Stimulated activated CD4-positive, alpha-beta T cell treated with anti-CD3 and anti-CD28 coated beads, Interleukin-12 subunit alpha, Interleukin-12 subunit beta, amount 100 ng/mL, for 4 hours (primary cell): ENCODE data around the gene CLDN1.

Experiments
- DNase-seq: peaks from one replicate; pipeline ENCODE4 v3.0.0-alpha.2; 2020

CLDN1 gene, protein sequence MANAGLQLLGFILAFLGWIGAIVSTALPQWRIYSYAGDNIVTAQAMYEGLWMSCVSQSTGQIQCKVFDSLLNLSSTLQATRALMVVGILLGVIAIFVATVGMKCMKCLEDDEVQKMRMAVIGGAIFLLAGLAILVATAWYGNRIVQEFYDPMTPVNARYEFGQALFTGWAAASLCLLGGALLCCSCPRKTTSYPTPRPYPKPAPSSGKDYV

GRCh38 chr3:190321789-190322603, at the start of gene CLDN1:
TSS of gene CLDN1 (minus strand) at chr3:190322446. CDS start at chr3:190322206, 240 bp downstream.
- peak; percentile 76 for DNase-seq

GRCh38 chr3:190371152-190371551, 48.9 kb upstream of the CLDN1 start:
- no peak for DNase-seq

DNA sequence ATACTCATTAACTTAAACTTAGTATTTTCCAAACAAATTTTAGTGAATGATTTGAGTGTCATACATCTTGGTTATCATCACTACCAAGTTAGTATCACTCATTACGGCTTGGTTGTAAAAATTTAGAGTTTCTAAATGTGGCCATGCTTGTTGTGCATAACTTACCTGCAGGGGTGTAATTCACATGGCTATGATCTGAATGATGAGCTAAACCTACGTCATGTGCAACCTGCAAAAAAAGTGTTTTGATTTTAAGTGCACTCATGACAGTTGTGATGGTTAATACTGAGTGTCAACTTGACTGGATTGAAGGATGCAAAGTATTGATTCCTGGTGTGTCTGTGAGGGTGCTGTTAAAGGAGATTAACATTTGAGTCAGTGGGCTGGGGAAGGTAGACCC, 48.1 kb upstream of the CLDN1 start:
- no peak for DNase-seq

GRCh38 chr3:190369668-190370295, 47.5 kb upstream of the CLDN1 start:
- DNase-seq = no peak

DNA sequence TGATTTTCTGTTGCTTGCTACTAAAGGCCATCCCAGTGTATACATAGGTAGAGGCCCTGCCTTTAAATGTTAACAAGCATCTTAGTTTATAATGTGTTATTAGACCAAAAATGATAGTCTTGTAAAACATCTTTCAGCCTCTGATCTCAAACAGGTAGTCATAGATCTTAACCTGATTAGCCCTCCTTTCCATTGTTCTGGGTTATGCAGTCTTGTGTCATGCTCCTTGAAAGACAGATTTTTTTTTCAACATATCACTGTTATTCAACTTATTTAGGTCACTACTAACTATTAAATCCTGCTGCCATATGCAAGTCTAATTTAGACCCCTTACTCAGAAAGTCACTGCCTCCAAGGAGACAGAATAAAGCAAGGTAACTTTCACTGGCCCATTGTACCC, 46.6 kb upstream of the CLDN1 start:
- no peak for DNase-seq

- no peak for DNase-seq
Measured at GRCh38 chr3:190366133-190366532, 43.9 kb upstream of the CLDN1 start.

DNA sequence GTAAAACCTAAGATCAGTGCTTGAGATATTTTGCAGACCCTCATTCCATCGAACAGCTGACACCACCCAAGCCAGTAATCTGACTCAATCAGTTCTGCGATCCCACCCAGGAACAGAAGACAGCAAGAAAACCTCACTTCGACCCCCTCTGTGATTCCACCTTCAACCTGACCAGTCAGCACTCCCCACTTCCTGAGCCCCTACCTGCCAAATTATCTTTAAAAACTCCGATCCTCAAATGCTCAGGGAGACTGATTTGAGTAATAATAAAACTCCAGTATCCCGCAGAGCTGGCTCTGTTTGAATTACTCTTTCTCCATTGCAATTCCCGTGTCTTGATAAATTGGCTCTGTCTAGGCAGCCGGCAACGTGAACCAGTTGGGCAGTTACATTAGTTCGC, 40.0 kb upstream of the CLDN1 start:
- no peak for DNase-seq

DNA sequence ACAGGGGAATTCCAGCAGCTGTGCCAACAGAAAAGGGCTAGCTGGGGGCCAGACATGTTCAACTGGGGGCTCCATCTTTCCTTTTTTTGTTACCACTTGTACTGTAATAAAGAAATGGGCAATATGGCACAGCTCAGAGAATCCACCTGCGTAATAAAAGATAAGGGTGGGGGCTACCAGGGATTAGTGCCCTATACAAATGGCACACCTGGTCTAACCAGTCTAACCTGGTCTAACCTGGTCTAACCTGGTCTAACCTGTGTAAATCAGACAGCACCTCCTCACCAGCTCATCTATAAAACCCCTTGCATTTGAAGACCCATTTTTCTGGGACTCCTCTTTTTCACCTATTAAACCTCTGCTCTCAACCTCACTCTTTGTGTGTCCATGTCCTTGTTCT, 39.5 kb upstream of the CLDN1 start:
- no peak for DNase-seq

DNA sequence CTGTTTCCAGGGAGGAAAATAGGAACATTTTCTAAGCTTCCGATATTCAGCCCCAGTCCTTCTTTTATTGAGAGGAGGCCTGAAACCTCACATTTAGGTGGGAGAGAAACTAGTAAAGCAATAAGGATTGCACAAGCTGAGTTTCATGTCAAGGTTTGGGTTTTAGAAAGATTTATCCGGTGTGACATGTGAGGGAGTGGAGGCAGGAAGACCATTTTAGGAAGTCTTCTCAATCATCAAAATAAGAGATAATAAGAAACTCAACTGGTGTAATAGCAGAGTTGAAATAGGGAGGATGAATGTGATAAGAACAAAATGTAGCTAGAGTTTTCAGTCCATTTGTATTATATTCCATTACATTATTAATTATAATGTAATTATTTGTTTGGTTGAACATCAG, 38.0 kb upstream of the CLDN1 start:
- DNase-seq = no peak

DNA sequence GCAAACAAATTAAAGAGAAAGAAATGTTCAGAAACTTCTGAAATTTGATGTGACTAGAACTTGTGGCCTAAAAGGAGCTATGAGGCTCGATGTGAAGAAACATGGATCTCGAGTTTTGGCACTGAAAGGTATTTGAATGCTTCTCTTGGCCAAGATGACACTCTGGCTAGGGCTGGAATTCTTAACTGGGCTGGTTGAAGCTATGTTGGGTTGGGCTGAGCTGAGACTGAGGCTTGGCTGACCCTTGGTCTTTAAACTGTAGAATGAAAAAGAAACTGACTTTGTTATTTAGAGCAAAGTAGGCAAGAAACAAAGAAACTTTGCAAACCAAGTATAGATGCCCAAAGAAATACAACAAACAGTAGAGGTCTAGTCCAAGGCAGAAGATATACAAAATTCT, 37.6 kb upstream of the CLDN1 start:
- no peak for DNase-seq

DNA sequence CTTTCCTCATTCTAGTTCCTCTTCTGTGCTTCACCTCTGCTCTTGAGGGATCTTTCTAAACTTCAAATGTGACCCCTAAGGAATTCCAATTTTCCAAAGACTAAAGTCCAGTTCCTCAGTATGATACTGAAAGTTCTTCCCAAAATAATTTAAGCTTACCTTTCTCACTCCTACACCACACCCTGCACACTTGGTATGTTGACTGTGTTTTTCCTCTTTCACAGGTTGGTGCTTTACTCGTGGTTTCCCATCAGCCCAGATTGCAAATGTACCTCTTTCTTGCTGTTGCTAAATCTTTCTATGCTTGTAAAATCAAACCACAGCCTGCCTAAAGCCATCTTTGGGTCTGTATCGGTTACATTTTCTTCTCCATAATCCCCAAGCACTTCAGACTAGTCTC, 35.2 kb upstream of the CLDN1 start:
- no peak for DNase-seq

GRCh38 chr3:190356246-190356645, 34.0 kb upstream of the CLDN1 start:
- DNase-seq = no peak

DNA sequence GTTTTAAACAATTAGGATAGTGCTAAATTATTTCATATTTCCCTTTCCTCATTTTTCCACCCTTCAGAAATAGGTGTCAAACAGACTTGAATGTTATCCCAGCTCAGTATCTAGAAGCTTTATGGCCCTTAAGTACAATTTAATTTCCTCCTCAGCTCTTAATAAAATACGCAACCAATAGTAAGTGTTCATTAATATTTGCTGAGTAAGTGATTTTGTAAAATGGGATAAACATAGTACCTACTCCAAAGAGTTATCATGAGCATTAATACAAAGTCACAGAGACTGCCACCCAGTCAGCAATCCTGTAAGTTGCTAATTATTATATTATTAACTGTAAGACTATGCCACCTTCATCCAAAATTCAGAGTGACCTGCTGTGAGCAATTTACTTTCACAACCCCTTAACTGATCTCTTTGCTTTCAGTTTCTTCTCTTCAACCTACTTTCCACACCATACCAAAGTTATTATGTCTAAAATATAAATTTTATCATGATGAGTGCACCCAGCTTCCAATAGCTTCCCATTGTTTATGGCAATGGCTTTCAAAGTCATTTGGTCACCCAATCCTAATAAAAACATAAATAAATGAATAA, 30.7 kb upstream of the CLDN1 start:
- no peak for DNase-seq

DNA sequence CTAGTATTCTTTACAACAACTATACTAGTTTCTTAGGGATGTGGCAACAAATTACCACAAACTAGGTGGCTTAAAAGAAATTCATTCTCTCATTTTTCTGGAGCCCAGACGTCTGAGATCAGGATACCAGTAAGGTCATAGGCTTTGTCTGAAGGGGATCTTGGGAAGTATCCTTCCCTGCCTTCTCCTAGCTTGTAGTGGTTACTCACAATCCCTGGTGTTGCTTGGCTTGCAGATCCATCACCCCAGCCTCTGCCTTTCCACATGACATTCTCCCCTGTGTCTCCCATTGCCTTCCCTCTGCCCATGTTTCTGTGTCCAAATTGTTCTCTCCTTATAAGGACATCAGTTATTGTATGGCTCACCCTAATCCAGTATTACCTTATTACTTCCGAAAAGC, 24.3 kb upstream of the CLDN1 start:
- DNase-seq = no peak

DNA sequence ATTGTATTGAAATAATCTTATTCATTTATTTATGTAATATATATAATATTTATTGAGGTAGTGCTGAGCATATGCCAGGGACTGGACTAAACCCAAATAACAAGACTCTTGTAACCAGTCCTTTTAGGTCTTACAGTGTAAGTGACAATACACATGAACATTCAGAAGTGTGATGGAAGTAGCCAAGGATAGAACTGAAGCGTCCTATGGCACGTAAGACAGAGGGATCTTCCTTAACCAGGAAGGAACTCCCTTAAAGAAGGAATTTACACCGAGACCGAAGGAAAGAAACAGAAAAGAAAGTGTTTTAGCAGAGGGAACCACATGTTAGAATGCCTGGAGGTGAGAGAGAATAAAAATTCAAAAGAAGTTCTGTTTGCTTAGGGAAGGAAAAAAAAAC, 23.6 kb upstream of the CLDN1 start:
- no peak for DNase-seq

DNA sequence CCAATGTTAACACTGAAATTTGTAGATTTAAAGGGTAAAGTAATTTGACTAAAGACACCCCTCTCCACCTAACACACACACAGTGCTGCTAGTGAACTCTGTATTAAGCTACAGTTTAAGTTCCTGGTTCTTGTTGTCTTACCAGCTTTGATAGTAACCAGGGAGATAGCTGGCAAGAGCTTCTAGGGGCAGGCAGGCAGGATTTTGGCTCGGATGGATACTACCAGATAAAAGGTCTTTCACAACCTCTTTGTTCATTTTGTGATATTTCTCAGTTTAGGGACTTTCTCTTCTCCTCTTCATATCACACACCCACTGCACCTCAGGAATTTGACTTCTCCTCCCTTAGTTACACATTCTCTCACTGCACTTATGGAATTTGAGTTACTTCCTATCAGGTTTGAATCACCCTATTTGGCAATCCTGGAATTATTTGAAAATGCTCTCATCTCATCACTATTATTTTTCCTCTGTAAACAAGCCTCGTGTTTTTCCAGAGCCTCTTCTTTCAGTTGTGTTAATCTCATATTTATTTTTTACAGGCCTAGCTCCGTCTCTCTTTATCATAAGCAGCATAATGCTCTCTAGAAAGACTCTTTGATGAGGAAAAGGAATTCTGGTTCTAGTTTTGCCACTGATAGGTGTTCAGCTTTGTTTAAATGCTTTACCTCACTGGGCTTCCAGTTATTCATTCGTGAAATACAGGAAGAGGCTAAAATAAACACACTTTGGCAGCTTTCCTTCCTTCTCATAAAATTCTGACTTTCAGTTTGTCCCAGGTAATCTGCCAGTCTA, 23.0 kb upstream of the CLDN1 start:
- no peak for DNase-seq

GRCh38 chr3:190340071-190340470, 17.8 kb upstream of the CLDN1 start:
- no peak for DNase-seq

- DNase-seq = no peak
Measured at GRCh38 chr3:190339130-190339529, 16.9 kb upstream of the CLDN1 start.

DNA sequence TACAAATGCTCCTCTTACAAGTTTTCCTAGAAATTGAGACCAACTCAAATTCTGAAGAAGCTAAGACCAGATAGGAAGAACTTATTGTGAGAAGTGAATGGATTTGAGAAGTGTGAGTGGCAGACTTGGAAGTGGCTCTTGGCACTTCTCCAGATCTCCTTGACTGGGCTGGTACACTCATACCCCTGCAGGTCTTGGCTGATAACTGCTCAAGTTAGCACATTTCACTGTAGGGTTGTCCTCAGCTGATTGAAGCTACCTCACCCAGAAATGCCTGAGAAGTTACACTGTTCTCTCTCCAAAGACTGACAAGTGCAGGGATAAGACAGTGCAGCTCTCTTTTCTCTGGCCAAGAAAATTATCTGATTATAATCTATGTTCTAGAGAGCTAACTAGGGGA, 16.5 kb upstream of the CLDN1 start:
- DNase-seq = no peak

GRCh38 chr3:190337301-190337700, 15.1 kb upstream of the CLDN1 start:
- no peak for DNase-seq

DNA sequence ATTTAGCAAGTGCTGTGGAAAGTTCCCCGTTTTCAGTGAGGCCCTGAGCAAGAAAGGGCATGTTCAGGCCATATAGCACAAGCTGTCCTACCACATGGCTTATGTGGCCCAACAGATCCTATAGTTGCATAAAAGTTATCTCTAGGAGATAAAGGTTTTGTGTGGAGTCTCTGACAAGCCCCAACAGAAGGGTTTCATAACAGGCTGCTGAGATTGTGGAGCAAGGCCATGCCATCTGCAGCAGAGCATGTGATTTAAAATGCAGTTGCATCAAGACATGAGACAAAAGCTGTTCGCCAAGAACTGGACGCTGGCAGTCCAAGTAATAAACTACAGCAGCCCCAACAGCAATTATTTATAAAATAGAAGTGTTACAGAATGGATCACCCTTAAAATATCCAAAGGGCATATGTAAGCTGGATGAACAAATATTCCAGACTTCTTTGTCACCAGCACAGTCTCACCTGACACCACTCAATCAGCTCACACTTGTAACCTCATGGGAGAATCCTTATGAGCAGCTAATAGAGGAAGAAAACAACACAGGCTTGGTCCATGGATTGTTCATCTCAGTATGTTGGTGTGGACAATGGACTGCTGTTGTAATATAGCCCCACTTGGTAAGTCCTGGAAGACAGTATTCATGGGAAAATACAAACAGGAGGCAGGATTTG, 14.4 kb upstream of the CLDN1 start:
- DNase-seq = no peak

DNA sequence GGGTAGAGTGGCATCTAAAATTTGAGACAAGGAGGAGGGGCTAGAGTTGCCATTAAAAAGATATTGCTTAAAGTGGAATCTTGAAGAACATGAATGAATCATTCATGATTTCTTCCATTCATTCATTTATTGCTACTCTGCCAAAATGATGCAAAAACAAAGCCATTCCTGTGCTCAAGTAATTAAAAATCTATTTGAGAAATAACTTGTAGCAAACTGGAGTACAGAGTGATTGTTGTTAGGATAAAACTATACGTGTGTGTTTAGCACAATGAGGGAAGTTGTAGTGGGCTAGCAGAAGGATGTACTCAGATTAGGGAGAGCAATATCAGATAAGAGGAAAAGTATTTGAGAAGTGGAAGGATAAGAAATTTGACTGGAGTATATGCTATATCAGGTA, 11.7 kb upstream of the CLDN1 start:
- DNase-seq = no peak
